Heart left ventricle (tissue), 13 donors: ENCODE measurements around the gene ARL8A.

ENCODE experiments used
- POLR2A ChIP-seq, 2 donors: fragments of 450-650 bp; IDR thresholded peaks; one replicate each; pipeline ENCODE4 v1.6.1; 2017; ENCODE audit warnings: antibody characterized with exemption in 2 of 2, mild to moderate bottlenecking in 2 of 2, moderate library complexity in 2 of 2
- TF ChIP-seq, protein P1 (sequence below), 12 donors: fragments of 200-600 bp; sonication (generic) in 4 of 12; IDR thresholded peaks; one replicate each; pipeline versions ENCODE4 v1.5.0 to v1.8.0; 2018 to 2022; ENCODE audit warnings: antibody characterized with exemption in 12 of 12, mild to moderate bottlenecking in 5 of 12
- donor health status: ischemic (EF 13 %, LVEDD 7.1; RV severe dilation, severe dysfunction).
- donor health status: DM: no; HTN: yes; CAD: no.
- donor health status: DM: no; HTN: no; CAD: no.
- donor health status: ischemic (EF 25% LVEDD 6.9; RV normal size, moderate dysfunction).
- donor health status: ischemic (EF 25% LVEDD 5.7; RV mildly dilated, moderate dysfunction).
- donor health status: ischemic (EF 35%, LVEDD 5.7; RV mildly dilated, moderate dysfunction).
- donor health status: nonischemic (EF 11% LVEDD 7.7; RV severe dilation, severe dysfunction).
- donor health status: DM: yes; HTN: yes; CAD: no.
- donor health status: PGD.
- donor health status: ischemic (EF 29% LVEDD 5.4; RV normal size, mild dysfunction).
- donor health status: nonischemic (EF 23%, LVEDD 6.1; RV moderate dilation, normal function).

GRCh38 chr1:202086579-202087350 lies 57.8 kb downstream of the ARL8A start:
- TF ChIP-seq, protein P1, sequence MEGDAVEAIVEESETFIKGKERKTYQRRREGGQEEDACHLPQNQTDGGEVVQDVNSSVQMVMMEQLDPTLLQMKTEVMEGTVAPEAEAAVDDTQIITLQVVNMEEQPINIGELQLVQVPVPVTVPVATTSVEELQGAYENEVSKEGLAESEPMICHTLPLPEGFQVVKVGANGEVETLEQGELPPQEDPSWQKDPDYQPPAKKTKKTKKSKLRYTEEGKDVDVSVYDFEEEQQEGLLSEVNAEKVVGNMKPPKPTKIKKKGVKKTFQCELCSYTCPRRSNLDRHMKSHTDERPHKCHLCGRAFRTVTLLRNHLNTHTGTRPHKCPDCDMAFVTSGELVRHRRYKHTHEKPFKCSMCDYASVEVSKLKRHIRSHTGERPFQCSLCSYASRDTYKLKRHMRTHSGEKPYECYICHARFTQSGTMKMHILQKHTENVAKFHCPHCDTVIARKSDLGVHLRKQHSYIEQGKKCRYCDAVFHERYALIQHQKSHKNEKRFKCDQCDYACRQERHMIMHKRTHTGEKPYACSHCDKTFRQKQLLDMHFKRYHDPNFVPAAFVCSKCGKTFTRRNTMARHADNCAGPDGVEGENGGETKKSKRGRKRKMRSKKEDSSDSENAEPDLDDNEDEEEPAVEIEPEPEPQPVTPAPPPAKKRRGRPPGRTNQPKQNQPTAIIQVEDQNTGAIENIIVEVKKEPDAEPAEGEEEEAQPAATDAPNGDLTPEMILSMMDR (IDR thresholded peaks at IDR 0.05), result no peak
- no peak for TF ChIP-seq POLR2A (IDR thresholded peaks at IDR 0.05)
